ENCODE measurements around the gene FOLR2.
A peak's percentile ranks its signal among the peaks of the same experiment; 100 is the strongest.
"Not testable (repeated sequence)": the region's sequence is repeated elsewhere in the genome, so short reads cannot be mapped to it uniquely, and the experiment has no call there.

FOLR2 gene

DNA sequence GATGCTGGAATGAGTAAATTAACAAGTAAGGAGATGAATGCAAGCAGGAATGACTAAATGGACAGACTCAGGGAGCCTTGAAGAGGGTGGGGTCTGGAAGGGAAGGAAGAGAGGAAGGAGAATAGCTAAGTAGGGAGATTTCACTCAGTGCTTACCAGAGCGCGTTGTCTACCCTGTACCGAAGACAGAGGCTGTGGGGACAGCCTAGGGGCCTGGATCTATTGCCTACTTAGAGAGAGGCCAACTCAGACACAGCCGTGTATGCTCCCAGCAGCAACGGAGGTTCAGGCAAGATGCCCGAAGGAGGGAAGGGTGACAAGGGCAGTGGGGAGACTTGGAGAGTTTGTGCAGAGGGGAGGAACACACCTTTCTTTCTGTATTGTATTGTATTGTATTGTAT is at the start of gene FOLR2:
FOLR2 (plus strand) TSS at position 157 of the 400 bp plus-strand sequence. CDS start 1,791 bp downstream, outside the sequence.
- Histone ChIP-seq H3K9me3 (replicated peaks in 1 of 11) (peaks cover 0 to 5% (median 0%) of the 10 kb centered on the region in 11 experiments; a peak in 1 of 22 replicates), H4K20me1 (no peaks in the 10 kb centered on the region), H3K4me1 (peaks cover 45 to 62% (median 51%) of the 10 kb centered on the region in 10 experiments), H3K4me3 (peak within 1 kb of the TSS in 3 of 10 experiments; percentile 30 to 52 (median 40); a peak in 6 of 20 replicates), H3K27me3 (no peaks in the 10 kb centered on the region), H3K36me3 (no peaks in the 10 kb centered on the region), H3K9ac (peak within 1 kb of the TSS in 8 of 11 experiments; percentile 22 to 76 (median 46); a peak in 10 of 22 replicates), H3K4me2 (peak within 1 kb of the TSS; percentile 75 to 98 (median 89)), H3K27ac (peak within 1 kb of the TSS in 9 of 11 experiments; percentile 16 to 82 (median 64); a peak in 15 of 22 replicates)
- TF ChIP-seq Cebpa-rat (IDR thresholded peaks at IDR 0.05) = no peak

DNA sequence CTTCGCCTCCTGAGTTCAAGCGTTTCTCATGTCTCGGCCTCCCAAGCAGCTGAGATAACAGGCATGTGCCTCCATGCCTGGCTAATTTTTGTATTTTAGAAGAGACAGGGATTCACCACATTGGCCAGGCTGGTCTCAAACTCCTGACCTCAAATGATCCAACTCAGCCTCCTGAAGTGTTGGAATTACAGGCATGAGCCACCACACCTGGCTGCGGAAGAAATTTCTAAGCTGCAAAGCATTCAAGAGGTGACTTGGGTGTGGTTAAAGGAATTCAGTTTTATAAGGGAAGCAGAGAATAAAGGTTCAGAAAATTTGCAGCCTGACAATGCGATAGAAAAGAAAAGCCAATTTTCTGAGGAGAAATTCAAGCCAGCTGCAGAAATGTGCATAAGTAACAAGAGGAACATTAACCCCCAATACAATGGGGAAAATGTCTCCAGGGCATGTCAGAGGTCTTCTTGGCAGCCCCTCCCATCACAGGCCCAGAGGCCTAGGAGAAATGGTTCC is 47.5 kb upstream of the FOLR2 start:
- H3K4me1 ChIP-seq = peaks cover 0 to 11% (median 0%) of the 10 kb centered on the region in 10 experiments; a peak in 2 of 20 replicates
- H3K4me2 ChIP-seq; H3K36me3 ChIP-seq; H3K9me3 ChIP-seq (replicated peaks in 1 of 11); H3K27ac ChIP-seq; H3K27me3 ChIP-seq; H3K9ac ChIP-seq; H3K4me3 ChIP-seq; H4K20me1 ChIP-seq: not testable (repeated sequence)

GRCh38 chr11:72169754-72170153 is 46.8 kb upstream of the FOLR2 start:
- H3K4me2 ChIP-seq; H3K9ac ChIP-seq; H3K27me3 ChIP-seq; H3K36me3 ChIP-seq; H3K4me3 ChIP-seq; H3K27ac ChIP-seq; H4K20me1 ChIP-seq; H3K9me3 ChIP-seq (replicated peaks in 1 of 11): not testable (repeated sequence)
- peaks cover 0 to 11% (median 0%) of the 10 kb centered on the region in 10 experiments; a peak in 2 of 20 replicates for H3K4me1 ChIP-seq

- not testable (repeated sequence) for H3K9me3 ChIP-seq (replicated peaks in 1 of 11); H3K4me3 ChIP-seq; H3K36me3 ChIP-seq; H4K20me1 ChIP-seq; H3K9ac ChIP-seq; H3K27me3 ChIP-seq; H3K27ac ChIP-seq
- Histone ChIP-seq H3K4me2 (peak overlapping the region in 1 of 11 experiments; percentile 13; a peak in 1 of 22 replicates), H3K4me1 (peaks cover 0 to 11% (median 0%) of the 10 kb centered on the region in 10 experiments; a peak in 2 of 20 replicates)
Observed at GRCh38 chr11:72172043-72172442, 44.6 kb upstream of the FOLR2 start.

- TF ChIP-seq Cebpa-rat (IDR thresholded peaks at IDR 0.05) = no peak
- no peak overlapping the region for H3K4me2 ChIP-seq
- no peaks in the 10 kb centered on the region for H4K20me1 ChIP-seq
- peaks cover 0 to 11% (median 0%) of the 10 kb centered on the region in 10 experiments; a peak in 2 of 20 replicates for H3K4me1 ChIP-seq
- H3K27ac ChIP-seq = no peak overlapping the region
- no peaks in the 10 kb centered on the region for H3K36me3 ChIP-seq
- H3K4me3 ChIP-seq = no peak overlapping the region
- no peak overlapping the region for H3K9ac ChIP-seq
- no peaks in the 10 kb centered on the region for H3K9me3 ChIP-seq (replicated peaks in 1 of 11)
- no peaks in the 10 kb centered on the region for H3K27me3 ChIP-seq
Observed at GRCh38 chr11:72173291-72173690, 43.3 kb upstream of the FOLR2 start.

- H3K9me3 ChIP-seq (replicated peaks in 1 of 11) = no peaks in the 10 kb centered on the region
- H3K4me3 ChIP-seq = no peak overlapping the region
- H4K20me1 ChIP-seq = no peaks in the 10 kb centered on the region
- H3K4me2 ChIP-seq = no peak overlapping the region
- no peak for TF ChIP-seq Cebpa-rat (IDR thresholded peaks at IDR 0.05)
- no peaks in the 10 kb centered on the region for H3K36me3 ChIP-seq
- no peaks in the 10 kb centered on the region for H3K27me3 ChIP-seq
- H3K4me1 ChIP-seq = peaks cover 0 to 11% (median 0%) of the 10 kb centered on the region in 10 experiments; a peak in 2 of 20 replicates
- no peak overlapping the region for H3K27ac ChIP-seq
- H3K9ac ChIP-seq = no peak overlapping the region
Observed at GRCh38 chr11:72174302-72175070, 42.1 kb upstream of the FOLR2 start.

DNA sequence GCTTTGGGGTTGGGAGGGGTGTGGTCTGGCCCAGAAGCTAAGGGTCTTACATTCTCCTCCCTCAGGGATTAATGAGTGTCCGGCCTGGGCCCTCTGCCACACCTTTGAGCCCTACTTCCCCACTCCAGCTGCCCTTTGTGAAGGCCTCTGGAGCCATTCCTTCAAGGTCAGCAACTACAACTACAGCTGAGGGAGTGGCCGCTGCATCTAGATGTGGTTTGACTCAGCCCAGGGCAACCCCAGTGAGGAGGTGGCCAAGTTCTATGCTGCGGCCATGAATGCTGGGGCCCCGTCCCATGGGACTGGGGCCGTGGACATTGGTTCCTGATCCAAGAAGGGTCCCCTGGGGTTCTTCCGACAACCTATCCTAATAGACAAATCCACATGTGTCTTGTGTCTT is 38.9 kb upstream of the FOLR2 start:
- no peak for TF ChIP-seq Cebpa-rat (IDR thresholded peaks at IDR 0.05)

GRCh38 chr11:72179049-72179803 is 37.4 kb upstream of the FOLR2 start:
- H3K27me3 ChIP-seq = no peaks in the 10 kb centered on the region
- no peaks in the 10 kb centered on the region for H3K36me3 ChIP-seq
- H3K27ac ChIP-seq = no peak overlapping the region
- no peaks in the 10 kb centered on the region for H3K9me3 ChIP-seq (replicated peaks in 1 of 11)
- no peak overlapping the region for H3K4me2 ChIP-seq
- 0 out of 20 replicates have a peak, but pooled peaks cover 0 to 4% (median 0%) of the 10 kb centered on the region in 10 experiments for H3K4me1 ChIP-seq
- no peak for TF ChIP-seq Cebpa-rat (IDR thresholded peaks at IDR 0.05)
- no peak overlapping the region for H3K9ac ChIP-seq
- H4K20me1 ChIP-seq = no peaks in the 10 kb centered on the region
- no peak overlapping the region for H3K4me3 ChIP-seq

More for the DNA sequence above, 38.9 kb upstream of the FOLR2 start:
- 0 out of 20 replicates have a peak, but pooled peaks cover 0 to 4% (median 0%) of the 10 kb centered on the region in 10 experiments for H3K4me1 ChIP-seq
- no peak overlapping the region for H3K27ac ChIP-seq
- no peaks in the 10 kb centered on the region for H3K36me3 ChIP-seq
- no peaks in the 10 kb centered on the region for H3K9me3 ChIP-seq (replicated peaks in 1 of 11)
- no peaks in the 10 kb centered on the region for H4K20me1 ChIP-seq
- H3K4me2 ChIP-seq = no peak overlapping the region
- H3K4me3 ChIP-seq = no peak overlapping the region
- no peaks in the 10 kb centered on the region for H3K27me3 ChIP-seq
- no peak overlapping the region for H3K9ac ChIP-seq

GRCh38 chr11:72179804-72180396 is 36.7 kb upstream of the FOLR2 start:
- no peak overlapping the region for H3K9ac ChIP-seq
- no peak for TF ChIP-seq Cebpa-rat (IDR thresholded peaks at IDR 0.05)
- H3K4me3 ChIP-seq = no peak overlapping the region
- no peaks in the 10 kb centered on the region for H3K9me3 ChIP-seq (replicated peaks in 1 of 11)
- 0 out of 20 replicates have a peak, but pooled peaks cover 0 to 4% (median 0%) of the 10 kb centered on the region in 10 experiments for H3K4me1 ChIP-seq
- H3K27ac ChIP-seq = no peak overlapping the region
- no peaks in the 10 kb centered on the region for H3K27me3 ChIP-seq
- no peaks in the 10 kb centered on the region for H4K20me1 ChIP-seq
- no peaks in the 10 kb centered on the region for H3K36me3 ChIP-seq
- H3K4me2 ChIP-seq = no peak overlapping the region

DNA sequence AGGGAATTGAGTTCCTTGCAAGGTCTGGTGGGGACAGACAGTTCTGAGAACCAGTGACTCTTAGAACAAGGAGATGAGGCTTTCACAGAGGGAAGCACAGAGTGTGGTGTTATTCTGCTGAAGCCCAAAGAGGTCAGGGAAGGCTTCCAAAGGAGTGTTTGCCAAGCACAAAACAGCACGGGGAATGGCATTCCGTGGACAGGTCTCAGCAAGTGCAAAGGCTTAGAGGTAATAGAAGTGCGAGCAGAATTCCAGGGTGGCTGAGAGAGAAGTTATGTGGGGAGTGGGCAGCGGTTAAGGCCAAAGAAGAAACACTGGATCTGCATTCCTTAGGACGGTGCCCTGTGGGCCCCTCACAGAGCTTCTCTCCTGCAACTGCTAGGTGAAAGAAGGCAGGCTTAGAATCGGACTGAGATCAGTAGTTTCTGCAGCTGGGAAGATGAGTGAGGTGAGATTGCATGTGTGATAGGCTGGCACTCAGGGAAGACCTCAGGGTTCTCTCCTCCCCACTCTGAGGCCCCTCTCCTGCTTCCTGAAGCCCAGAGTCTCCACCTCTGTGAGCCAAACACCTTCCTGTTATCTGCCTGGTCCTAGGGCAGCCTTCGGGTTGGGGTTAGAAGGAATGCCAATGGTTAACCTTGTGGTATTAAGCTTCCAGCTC is 35.6 kb upstream of the FOLR2 start:
- H3K27ac ChIP-seq = not testable (repeated sequence)

DNA sequence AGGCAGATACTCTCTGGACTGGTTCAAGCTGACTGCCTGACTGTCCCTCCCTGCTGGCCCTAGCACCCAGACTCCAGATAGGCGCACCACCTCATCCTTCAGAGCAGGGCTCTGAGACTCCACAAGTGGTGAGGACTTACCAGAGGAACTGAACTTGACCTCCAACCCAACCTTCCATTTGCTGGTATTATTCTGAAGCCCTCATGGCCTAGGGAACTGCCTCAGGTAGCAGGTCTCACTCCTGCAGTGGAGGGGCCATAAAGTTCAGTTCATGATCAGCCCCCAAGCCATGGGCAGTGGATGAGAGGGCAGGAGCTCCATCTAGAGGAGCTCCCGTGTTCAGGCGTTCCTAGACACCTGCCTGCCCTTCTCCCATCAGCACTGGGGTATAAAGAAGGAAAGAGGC is 35.0 kb upstream of the FOLR2 start:
- not testable (repeated sequence) for H3K27me3 ChIP-seq

More for the DNA sequence above, 35.6 kb upstream of the FOLR2 start:
- H4K20me1 ChIP-seq; H3K4me1 ChIP-seq; H3K4me3 ChIP-seq; H3K27me3 ChIP-seq; H3K9ac ChIP-seq; H3K4me2 ChIP-seq; H3K36me3 ChIP-seq; H3K9me3 ChIP-seq (replicated peaks in 1 of 11): not testable (repeated sequence)

More for the DNA sequence above, 35.0 kb upstream of the FOLR2 start:
- not testable (repeated sequence) for H3K4me1 ChIP-seq; H3K27ac ChIP-seq; H3K9me3 ChIP-seq (replicated peaks in 1 of 11); H3K36me3 ChIP-seq; H3K9ac ChIP-seq; H3K4me2 ChIP-seq; H4K20me1 ChIP-seq; H3K4me3 ChIP-seq
